HepG2 (cell line): Measurements from ENCODE around the gene ABHD2. TPM values are rescaled to one million over a fixed set of nuclear protein-coding genes. Genes with fewer than 3 reads are reported as not detected.

ENCODE experiments used
- ATAC-seq: fragments of 200-7000 bp; cut with Tn5 transposase; 3 replicates; pipeline ENCODE4 v1.9.1; 2020; ENCODE audit warnings: mild to moderate bottlenecking, moderate library complexity
- BruUV-seq: library from RNA; stranded (reverse); fragments of 400-500 nt; replicated peaks from 2 replicates; lab custom pipeline; 2021; lab: Mats Ljungman, UMichigan
- CTCF ChIA-PET: fragments of 300-600 bp; formaldehyde crosslinking; extraction: SDS; loops from one replicate; lab custom pipeline; 2021; ENCODE audit warnings: low total read pairs, inconsistent platforms, low intra/inter-chr PET ratio; lab: Yijun Ruan, JAX
- POLR2A ChIA-PET: fragments of 350-600 bp; sonication (Branson Sonifier 250); formaldehyde crosslinking; loops from one replicate; lab custom pipeline; 2020; ENCODE audit warnings: antibody characterized with exemption, inconsistent platforms; lab: Yijun Ruan, JAX
- DNase-seq: peaks from one replicate; pipeline ENCODE4 v3.0.0-alpha.2; 2015; ENCODE audit warnings: low spot score
- FAIRE-seq: peaks from 3 replicates; lab custom pipeline; 2011; peaks lifted over from hg19 to GRCh38; lab: Jason Lieb, UNC
- H2AFZ ChIP-seq: one replicate; pipeline ENCODE4 v1.6.1; 2011; ENCODE audit warnings: low read length, inconsistent platforms
- H3K27ac ChIP-seq: fragments of 300-600 bp; 3 replicates; pipeline ENCODE4 v1.8.0; 2011; ENCODE audit warnings: mixed run types, mild to moderate bottlenecking, mixed read lengths, low read length, inconsistent platforms; ENCODE audit not compliant: insufficient read depth; ENCODE audit errors: extremely low read length
- H3K27me3 ChIP-seq, 2 experiments: fragments of 200-600 bp in 1 of 2; 2 replicates in 1 of 2; 3 replicates in 1 of 2; pipeline versions ENCODE4 v1.6.0 to v1.8.0; 2011; ENCODE audit warnings: low read length in 2 of 2, mild to moderate bottlenecking in 2 of 2, moderate library complexity in 2 of 2, inconsistent platforms in 1 of 2; ENCODE audit not compliant: insufficient read depth in 2 of 2, control insufficient read depth in 1 of 2
- H3K36me3 ChIP-seq, 2 experiments: fragments of 200-600 bp in 1 of 2; replicated peaks in 1 of 2; 2 replicates in 1 of 2; 3 replicates in 1 of 2; pipeline versions ENCODE4 v1.5.1 to v1.8.0; 2011; ENCODE audit warnings: low read length in 2 of 2, inconsistent platforms in 1 of 2; ENCODE audit not compliant: insufficient read depth in 2 of 2, control insufficient read depth in 1 of 2
- H3K4me1 ChIP-seq: 2 replicates; pipeline ENCODE4 v1.5.1; 2012; ENCODE audit warnings: low read length, inconsistent platforms; ENCODE audit not compliant: insufficient read depth
- H3K4me2 ChIP-seq: 2 replicates; pipeline ENCODE4 v1.6.0; 2011; ENCODE audit warnings: low read depth, low read length, inconsistent platforms
- H3K4me3 ChIP-seq, 3 experiments: fragments of 200-600 bp in 1 of 3; sonication (generic), shearing (Covaris generic) in 1 of 3; replicated peaks in 1 of 3; 2 replicates each; pipeline ENCODE4 v1.5.1; 2011 to 2016; ENCODE audit warnings: low read length in 3 of 3, inconsistent platforms in 2 of 3, low read depth in 2 of 3, mild to moderate bottlenecking in 2 of 3, control low read depth in 1 of 3, mixed read lengths in 1 of 3; ENCODE audit not compliant: insufficient read depth in 1 of 3
- H3K79me2 ChIP-seq: one replicate; pipeline ENCODE4 v1.6.1; 2011; ENCODE audit warnings: low read length, inconsistent platforms; ENCODE audit not compliant: insufficient read depth
- H3K9ac ChIP-seq: 2 replicates; pipeline ENCODE4 v1.6.0; 2011; ENCODE audit warnings: mild to moderate bottlenecking, low read depth, low read length, inconsistent platforms; ENCODE audit not compliant: insufficient read depth
- H3K9me3 ChIP-seq: 2 replicates; pipeline ENCODE4 v1.5.1; 2012; ENCODE audit warnings: mild to moderate bottlenecking, low read length
- H4K20me1 ChIP-seq: 2 replicates; pipeline ENCODE4 v1.6.0; 2011; ENCODE audit warnings: inconsistent platforms, mild to moderate bottlenecking, low read length, moderate library complexity; ENCODE audit not compliant: insufficient read depth
- ATF7 ChIP-seq, 2 experiments: fragments of 450-650 bp in 1 of 2; sonication (generic) in 1 of 2; formaldehyde crosslinking in 1 of 2; IDR thresholded peaks; 2 replicates each; pipeline versions ENCODE4 v1.4.0 to v1.6.1; 2016 to 2020; ENCODE audit warnings: antibody characterized with exemption in 1 of 2, mild to moderate bottlenecking in 1 of 2, missing genetic modification reagents in 1 of 2
- DDIT3 ChIP-seq: sonication (generic); formaldehyde crosslinking; IDR thresholded peaks from 2 replicates; pipeline ENCODE4 v1.4.0; 2020; ENCODE audit warnings: mild to moderate bottlenecking, missing genetic modification reagents
- HNF1B ChIP-seq: sonication (generic); formaldehyde crosslinking; IDR thresholded peaks from 2 replicates; pipeline ENCODE4 v1.5.1; 2020; ENCODE audit warnings: mild to moderate bottlenecking, moderate library complexity, missing genetic modification reagents
- MBD4 ChIP-seq: IDR thresholded peaks from 2 replicates; pipeline ENCODE4 v1.6.1; 2012; ENCODE audit warnings: low read length, inconsistent platforms, borderline replicate concordance
- MED1 ChIP-seq: sonication (generic); formaldehyde crosslinking; IDR thresholded peaks from 2 replicates; pipeline ENCODE4 v1.4.0; 2020; ENCODE audit warnings: missing genetic modification reagents
- MTF2 ChIP-seq: sonication (generic); formaldehyde crosslinking; IDR thresholded peaks from 2 replicates; pipeline ENCODE4 v1.5.0; 2020; ENCODE audit warnings: missing genetic modification reagents, borderline replicate concordance
- MXD4 ChIP-seq: IDR thresholded peaks from 2 replicates; pipeline ENCODE4 v1.6.1; 2016; ENCODE audit warnings: mild to moderate bottlenecking, missing biosample characterization, missing genetic modification reagents
- NFKBIZ ChIP-seq: IDR thresholded peaks from 2 replicates; pipeline ENCODE4 v1.6.1; 2018; ENCODE audit warnings: missing genetic modification reagents, missing compliant biosample characterization
- SKIL ChIP-seq: sonication (generic); formaldehyde crosslinking; IDR thresholded peaks from 2 replicates; pipeline ENCODE4 v1.8.0; 2022; ENCODE audit warnings: missing genetic modification reagents, mild to moderate bottlenecking, moderate library complexity, borderline replicate concordance
- TMF1 ChIP-seq: sonication (generic); formaldehyde crosslinking; IDR thresholded peaks from 2 replicates; pipeline ENCODE4 v1.8.1; 2022; ENCODE audit warnings: low read depth, missing genetic modification reagents
- ZNF121 ChIP-seq: sonication (generic); formaldehyde crosslinking; IDR thresholded peaks from 2 replicates; pipeline ENCODE4 v1.5.0; 2020; ENCODE audit warnings: mild to moderate bottlenecking, missing genetic modification reagents
- ZNF776 ChIP-seq: sonication (generic); formaldehyde crosslinking; IDR thresholded peaks from 2 replicates; pipeline ENCODE4 v1.4.0; 2020; ENCODE audit warnings: mild to moderate bottlenecking, missing genetic modification reagents
- ZNF83 ChIP-seq: sonication (generic); formaldehyde crosslinking; IDR thresholded peaks from 2 replicates; pipeline ENCODE4 v1.4.0; 2020; ENCODE audit warnings: missing genetic modification reagents, mild to moderate bottlenecking, borderline replicate concordance
- WGBS: methylation state at CpG from one replicate; pipeline ENCODE4 v1.1.6; 2017; ENCODE audit warnings: low lambda C conversion rate; 5-methylcytosine and 5-hydroxymethylcytosine counted together
- in situ Hi-C: cut with HindIII; loops from 2 replicates; pipeline ENCODE4 v1.10.0; 2017; ENCODE audit warnings: low pct_unique_long_range_greater_than_20kb; ENCODE audit not compliant: extremely low pct_ligation_motif_present
- intact Hi-C: fragments of 100-400 bp; cut with micrococcal nuclease; formaldehyde crosslinking; loops from one replicate; pipeline ENCODE4 v1.10.0; 2022; ENCODE audit not compliant: unreplicated experiment
- polyA plus RNA-seq, 8 experiments: library from polyadenylated mRNA; depleted of rRNA in 3 of 8; stranded (reverse) in 7 of 8; unstranded in 1 of 8; fragments of >200 nt; fragmentation: Illumina TruSeq in 4 of 8; extraction: Trizol in 4 of 8; gene quantifications; 2 replicates each; pipeline versions ENCODE4 v1.2.1 to v1.2.3, GENCODE V29; 2011 to 2016; ENCODE audit warnings: low read depth in 4 of 8, missing spikeins in 1 of 8, mixed read lengths in 1 of 8; ENCODE audit not compliant: insufficient read depth in 1 of 8
- total RNA-seq, 5 experiments: library from RNA; depleted of rRNA; stranded (reverse); fragments of >200 nt; fragmentation: Illumina TruSeq; extraction: Trizol; gene quantifications; 2 replicates each; pipeline ENCODE4 v1.2.3, GENCODE V29; 2016; ENCODE audit warnings: low read depth in 1 of 5

The ABHD2 gene
- total and polyA plus RNA-seq, 2 of the 13 experiments (the other 11 are each of a cell fraction or from before 2014, with no cell fraction given), result 14.8 to 22.4 TPM

GRCh38 chr15:89066280-89066679 lies 22.0 kb upstream of the ABHD2 start:
- H3K9ac ChIP-seq, result no peak overlapping the region
- WGBS, result 63% methylated on average over 1 of the region's 1 CpG
- intact Hi-C loops (no loop called here), in situ Hi-C loops (no loop called here)
- FAIRE-seq, result no peak
- peaks cover 0 to 1% of the 10 kb centered on the region in 2 experiments; a peak in 1 of 5 replicates for H3K27me3 ChIP-seq
- no peaks in the 10 kb centered on the region for H3K9me3 ChIP-seq
- H3K4me2 ChIP-seq, result no peak overlapping the region
- peaks cover 44% of the 10 kb centered on the region for H3K4me1 ChIP-seq
- no peak overlapping the region for H3K27ac ChIP-seq
- BruUV-seq, result no TSS peak
- no peak overlapping the region for H2AFZ ChIP-seq
- no peak for DNase-seq
- no peak overlapping the region for H3K4me3 ChIP-seq
- H4K20me1 ChIP-seq, result no peaks in the 10 kb centered on the region
- CTCF ChIA-PET, result no interaction called here
- H3K79me2 ChIP-seq, result no peaks in the 10 kb centered on the region
- no peak for ATAC-seq
- TF ChIP-seq TMF1 (CRISPR knock-in tag), result no peak
- no peak for TF ChIP-seq MTF2 (CRISPR knock-in tag)
- TF ChIP-seq ATF7 (IDR thresholded peaks at IDR 0.05), result peak; percentile 15; the same call in 1 of the 2 replicates
- TF ChIP-seq ATF7 (CRISPR knock-in tag; IDR thresholded peaks at IDR 0.05), result no peak
- TF ChIP-seq MBD4, result no peak
- TF ChIP-seq MED1 (CRISPR knock-in tag), result no peak
- no peak for TF ChIP-seq ZNF83 (CRISPR knock-in tag)
- TF ChIP-seq ZNF776 (CRISPR knock-in tag), result no peak
- TF ChIP-seq MXD4, result no peak
- H3K36me3 ChIP-seq, result no peaks in the 10 kb centered on the region
- POLR2A ChIA-PET, result interaction anchor here (0.7 kb wide), 1 partner anchor 22 kb away, joined by 3 read pairs; the partner anchor contains the start of gene ABHD2

- H3K4me3 ChIP-seq, result no peak overlapping the region
- H3K4me1 ChIP-seq, result peaks cover 36% of the 10 kb centered on the region
- TF ChIP-seq ZNF121 (CRISPR knock-in tag) (no peak), HNF1B (CRISPR knock-in tag) (no peak), SKIL (no peak), NFKBIZ (CRISPR knock-in tag) (no peak), DDIT3 (CRISPR knock-in tag) (no peak)
- H3K9me3 ChIP-seq, result no peaks in the 10 kb centered on the region
- in situ Hi-C loops (no loop called here), intact Hi-C loops (no loop called here)
- no TSS peak for BruUV-seq
- WGBS, result 0% methylated on average over 1 of the region's 1 CpG
- no peaks in the 10 kb centered on the region for H3K79me2 ChIP-seq
- H3K36me3 ChIP-seq, result no peaks in the 10 kb centered on the region
- ATAC-seq (no peak), FAIRE-seq (no peak), DNase-seq (no peak)
- no peak overlapping the region for H3K4me2 ChIP-seq
- H4K20me1 ChIP-seq, result no peaks in the 10 kb centered on the region
- H3K9ac ChIP-seq, result no peak overlapping the region
- CTCF ChIA-PET, result no interaction called here
- H2AFZ ChIP-seq, result no peak overlapping the region
- peaks cover 0 to 1% of the 10 kb centered on the region in 2 experiments; a peak in 1 of 5 replicates for H3K27me3 ChIP-seq
- H3K27ac ChIP-seq, result no peak overlapping the region
- POLR2A ChIA-PET, result interaction anchor here (1.3 to 1.6 kb wide), 2 partner anchors 44 to 57 kb away, joined by 3 read pairs; no protein-coding TSS in a partner anchor
Measured at GRCh38 chr15:89067751-89068150, 20.5 kb upstream of the ABHD2 start.
